Neuronal stem cell (in vitro differentiated cells): ENCODE measurements around the gene ZFY.

Experiments used
- DNase-seq: peaks from one replicate; pipeline ENCODE4 v3.0.0-alpha.2; 2013; ENCODE audit warnings: low spot score
- H2AFZ ChIP-seq: one replicate; pipeline ENCODE4 v1.6.1; 2013; ENCODE audit warnings: mild to moderate bottlenecking, low read length, inconsistent platforms
- H2AK5ac ChIP-seq: 2 replicates; pipeline ENCODE4 v1.6.1; 2013; ENCODE audit warnings: low read depth, mild to moderate bottlenecking, inconsistent platforms, low read length, moderate library complexity, mixed read lengths
- H2BK120ac ChIP-seq: 2 replicates; pipeline ENCODE4 v1.6.1; 2013; ENCODE audit warnings: low read depth, mild to moderate bottlenecking, inconsistent platforms, low read length, moderate library complexity, mixed read lengths
- H2BK12ac ChIP-seq: one replicate; pipeline ENCODE4 v1.6.1; 2013; ENCODE audit warnings: low read length, inconsistent platforms
- H2BK15ac ChIP-seq: 2 replicates; pipeline ENCODE4 v1.6.1; 2013; ENCODE audit warnings: mild to moderate bottlenecking, low read length, inconsistent platforms, mixed read lengths
- H2BK5ac ChIP-seq: one replicate; pipeline ENCODE4 v1.6.1; 2013; ENCODE audit warnings: inconsistent platforms, mild to moderate bottlenecking, low read length, moderate library complexity
- H3K14ac ChIP-seq: one replicate; pipeline ENCODE4 v1.6.1; 2013; ENCODE audit warnings: low read length, inconsistent platforms
- H3K18ac ChIP-seq: 2 replicates; pipeline ENCODE4 v1.6.1; 2013; ENCODE audit warnings: low read length, inconsistent platforms
- H3K23ac ChIP-seq: 2 replicates; pipeline ENCODE4 v1.6.1; 2013; ENCODE audit warnings: low read depth, mild to moderate bottlenecking, mixed read lengths, low read length, inconsistent platforms; ENCODE audit not compliant: poor library complexity
- H3K27ac ChIP-seq: replicated peaks from 3 replicates; pipeline ENCODE4 v1.5.1; 2013; ENCODE audit warnings: low read length, inconsistent platforms
- H3K27me3 ChIP-seq, 3 experiments: 2 replicates each; pipeline ENCODE4 v1.6.1; 2013; ENCODE audit warnings: low read length in 3 of 3, mild to moderate bottlenecking in 2 of 3, inconsistent platforms in 1 of 3, low read depth in 1 of 3, mixed read lengths in 1 of 3, moderate library complexity in 1 of 3; ENCODE audit not compliant: control insufficient read depth in 3 of 3, insufficient read depth in 3 of 3
- H3K36me3 ChIP-seq, 2 donors: replicated peaks in 1 of 2; 2 replicates each; pipeline ENCODE4 v1.6.1; 2013; ENCODE audit warnings: low read length in 2 of 2; ENCODE audit not compliant: control insufficient read depth in 2 of 2, insufficient read depth in 2 of 2
- H3K4ac ChIP-seq: 2 replicates; pipeline ENCODE4 v1.6.1; 2013; ENCODE audit warnings: inconsistent platforms, mild to moderate bottlenecking, low read length, moderate library complexity
- H3K4me1 ChIP-seq, 2 donors: 1 replicate in 1 of 2; 2 replicates in 1 of 2; pipeline ENCODE4 v1.6.1; 2013; ENCODE audit warnings: low read length in 2 of 2, low read depth in 1 of 2; ENCODE audit not compliant: control insufficient read depth in 2 of 2, insufficient read depth in 1 of 2
- H3K4me2 ChIP-seq: one replicate; pipeline ENCODE4 v1.6.1; 2013; ENCODE audit warnings: mild to moderate bottlenecking, low read length, inconsistent platforms; ENCODE audit not compliant: insufficient read depth, poor library complexity, severe bottlenecking
- H3K4me3 ChIP-seq, 2 donors: 2 replicates each; pipeline ENCODE4 v1.5.1; 2013; ENCODE audit warnings: low read length in 2 of 2, mild to moderate bottlenecking in 2 of 2, inconsistent platforms in 1 of 2, moderate library complexity in 1 of 2
- H3K79me1 ChIP-seq: one replicate; pipeline ENCODE4 v1.6.1; 2013; ENCODE audit warnings: low read depth, mild to moderate bottlenecking, inconsistent platforms, low read length, moderate library complexity
- H3K9ac ChIP-seq: one replicate; pipeline ENCODE4 v1.6.1; 2013; ENCODE audit warnings: mild to moderate bottlenecking, low read depth, low read length, inconsistent platforms; ENCODE audit not compliant: poor library complexity
- H3K9me3 ChIP-seq, 2 donors: replicated peaks in 1 of 2; 2 replicates each; pipeline versions ENCODE3 to v1.6.1; 2013; ENCODE audit warnings: low read length in 2 of 2, mild to moderate bottlenecking in 2 of 2, inconsistent platforms in 1 of 2, low read depth in 1 of 2, mixed read lengths in 1 of 2, moderate library complexity in 1 of 2; ENCODE audit not compliant: control insufficient read depth in 2 of 2, insufficient read depth in 1 of 2
- H4K8ac ChIP-seq: one replicate; pipeline ENCODE4 v1.6.1; 2013; ENCODE audit warnings: low read depth, mild to moderate bottlenecking, inconsistent platforms, low read length, moderate library complexity
- H4K91ac ChIP-seq: one replicate; pipeline ENCODE4 v1.6.1; 2013; ENCODE audit warnings: low read length, low read depth, mild to moderate bottlenecking, inconsistent platforms; ENCODE audit not compliant: poor library complexity
- WGBS, 2 donors: extraction: QIAGEN DNeasy Blood & Tissue Kit; methylation state at CpG; one replicate each; pipeline ENCODE4 v1.1.7; 2013; ENCODE audit warnings: missing lambda C conversion rate in 2 of 2, mixed read lengths in 1 of 2; ENCODE audit not compliant: insufficient read length in 2 of 2, insufficient replicate concordance in 1 of 2; ENCODE audit errors: extremely low coverage in 2 of 2; 5-methylcytosine and 5-hydroxymethylcytosine counted together

Gene ZFY

DNA sequence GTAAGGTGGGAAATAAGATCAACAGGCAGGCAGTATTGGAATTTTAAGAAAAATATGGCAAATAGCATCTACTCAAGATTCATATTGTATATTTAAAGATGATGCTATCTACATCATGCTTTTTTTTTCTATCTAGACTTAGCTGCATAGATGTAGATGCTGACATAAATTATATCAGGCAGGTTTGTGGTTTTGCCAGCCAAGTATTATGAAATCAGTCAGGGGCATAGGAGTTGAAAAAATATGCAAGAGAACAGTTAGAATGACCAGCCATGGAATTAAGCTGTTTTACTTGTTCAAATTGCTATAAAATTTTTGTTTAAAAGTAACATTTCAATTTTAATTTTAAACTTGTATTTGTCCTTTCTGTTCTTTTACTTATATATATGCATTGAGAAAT, 34.4 kb downstream of the ZFY start:
- Histone ChIP-seq H3K9me3 (no peaks in the 10 kb centered on the region), H2AFZ (no peak overlapping the region), H2BK120ac (no peak overlapping the region), H3K36me3 (no peaks in the 10 kb centered on the region), H2AK5ac (no peak overlapping the region), H2BK12ac (no peak overlapping the region), H3K23ac (no peak overlapping the region), H3K4me3 (no peak overlapping the region), H3K27me3 (no peaks in the 10 kb centered on the region), H4K8ac (no peak overlapping the region), H2BK5ac (no peak overlapping the region), H3K4me1 (no peaks in the 10 kb centered on the region), H3K18ac (no peak overlapping the region), H3K4ac (no peak overlapping the region), H4K91ac (no peak overlapping the region), H2BK15ac (no peak overlapping the region), H3K9ac (no peak overlapping the region), H3K14ac (no peak overlapping the region), H3K27ac (no peak overlapping the region), H3K4me2 (no peak overlapping the region), H3K79me1 (no peaks in the 10 kb centered on the region)
- DNase-seq, result no peak

DNA sequence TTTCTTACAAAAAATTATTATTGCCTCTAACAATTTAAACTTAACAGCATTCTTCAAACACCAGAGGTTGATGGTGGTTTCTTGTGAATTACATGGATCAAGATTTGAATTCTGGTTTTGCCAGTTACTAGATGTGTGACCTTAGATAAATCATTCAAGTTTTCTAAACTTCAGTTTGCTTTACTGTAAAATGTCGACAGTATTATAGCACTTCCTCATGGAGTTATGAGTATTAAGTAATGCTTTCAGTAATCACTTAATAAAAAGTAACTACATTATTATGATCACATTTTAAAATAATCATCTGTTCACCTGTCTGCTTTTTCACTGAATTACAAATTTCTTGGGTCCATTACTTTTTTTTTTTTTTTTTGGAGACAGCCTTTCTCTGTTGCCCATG, 37.5 kb downstream of the ZFY start:
- H3K27me3 ChIP-seq, result no peaks in the 10 kb centered on the region
- H4K8ac ChIP-seq, result no peak overlapping the region
- H3K4me2 ChIP-seq, result no peak overlapping the region
- H3K9me3 ChIP-seq, result no peaks in the 10 kb centered on the region
- no peak overlapping the region for H3K18ac ChIP-seq
- H3K14ac ChIP-seq, result no peak overlapping the region
- no peak overlapping the region for H3K4ac ChIP-seq
- peaks cover 0 to 5% of the 10 kb centered on the region in 2 donors for H3K36me3 ChIP-seq
- H3K4me1 ChIP-seq, result no peaks in the 10 kb centered on the region
- no peak overlapping the region for H3K4me3 ChIP-seq
- no peak overlapping the region for H4K91ac ChIP-seq
- WGBS, 2 donors, result no CpG with 5 or more reads among the region's 1 CpG
- H3K79me1 ChIP-seq, result no peaks in the 10 kb centered on the region
- H2BK5ac ChIP-seq, result no peak overlapping the region
- no peak overlapping the region for H3K27ac ChIP-seq
- no peak overlapping the region for H2BK12ac ChIP-seq
- no peak overlapping the region for H3K9ac ChIP-seq
- no peak overlapping the region for H2AK5ac ChIP-seq
- H3K23ac ChIP-seq, result no peak overlapping the region
- no peak for DNase-seq
- H2BK15ac ChIP-seq, result no peak overlapping the region
- no peak overlapping the region for H2BK120ac ChIP-seq
- H2AFZ ChIP-seq, result no peak overlapping the region

DNA sequence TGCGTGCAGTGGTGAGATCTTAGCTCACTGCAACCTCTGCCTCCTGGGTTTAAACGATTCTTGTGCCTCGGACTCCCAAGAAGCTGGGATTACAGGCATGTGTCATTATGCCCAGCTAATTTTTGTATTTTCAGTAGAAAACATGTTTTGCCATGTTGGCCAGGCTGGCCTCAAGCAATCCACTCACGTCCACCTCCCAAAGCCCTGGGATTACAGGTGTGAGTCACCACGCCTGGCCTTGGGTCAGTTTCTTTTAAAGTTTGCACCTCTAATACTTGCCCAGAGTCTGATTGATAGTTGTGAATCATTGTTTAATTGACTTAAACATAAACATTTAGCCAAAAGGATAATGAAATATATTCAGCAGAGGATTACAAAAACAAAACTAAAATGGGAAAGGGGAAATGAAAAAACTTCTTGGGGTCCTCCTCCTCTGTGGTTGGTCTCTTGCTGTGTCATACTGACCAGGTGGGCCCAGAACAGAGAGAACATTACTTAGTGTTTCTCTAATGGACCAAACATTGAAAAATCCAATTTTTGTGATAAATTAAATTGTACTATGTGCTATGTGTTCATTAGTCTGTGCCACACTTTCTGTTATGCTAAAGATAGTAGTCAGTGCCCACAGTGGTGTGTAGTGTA, 38.0 kb downstream of the ZFY start:
- Histone ChIP-seq H3K4me1 (no peaks in the 10 kb centered on the region), H3K79me1 (no peaks in the 10 kb centered on the region), H3K27ac (no peak overlapping the region), H4K8ac (no peak overlapping the region), H2AFZ (no peak overlapping the region), H3K36me3 (peaks cover 0 to 5% of the 10 kb centered on the region in 2 donors), H2BK12ac (no peak overlapping the region), H3K23ac (no peak overlapping the region), H2BK5ac (no peak overlapping the region), H3K4ac (no peak overlapping the region), H3K4me3 (no peak overlapping the region), H3K18ac (no peak overlapping the region), H3K14ac (no peak overlapping the region), H3K27me3 (no peaks in the 10 kb centered on the region), H3K9ac (no peak overlapping the region), H2AK5ac (no peak overlapping the region), H4K91ac (no peak overlapping the region), H2BK120ac (no peak overlapping the region), H3K9me3 (no peaks in the 10 kb centered on the region), H3K4me2 (no peak overlapping the region), H2BK15ac (no peak overlapping the region)
- WGBS, 2 donors, result no CpG with 5 or more reads among the region's 5 CpGs
- DNase-seq, result no peak

DNA sequence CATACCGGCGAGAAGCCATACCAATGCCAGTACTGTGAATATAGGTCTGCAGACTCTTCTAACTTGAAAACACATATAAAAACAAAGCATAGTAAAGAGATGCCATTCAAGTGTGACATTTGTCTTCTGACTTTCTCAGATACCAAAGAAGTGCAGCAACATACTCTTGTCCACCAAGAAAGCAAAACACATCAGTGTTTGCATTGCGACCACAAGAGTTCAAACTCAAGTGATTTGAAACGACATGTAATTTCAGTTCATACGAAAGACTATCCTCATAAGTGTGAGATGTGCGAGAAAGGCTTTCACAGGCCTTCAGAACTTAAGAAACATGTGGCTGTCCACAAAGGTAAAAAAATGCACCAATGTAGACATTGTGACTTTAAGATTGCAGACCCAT, 44.1 kb downstream of the ZFY start:
- WGBS, 2 donors, result no CpG with 5 or more reads among the region's 6 CpGs
- no peak for DNase-seq
- Histone ChIP-seq H3K14ac (no peak overlapping the region), H4K91ac (no peak overlapping the region), H3K4me3 (no peak overlapping the region), H3K4me2 (no peak overlapping the region), H2BK15ac (no peak overlapping the region), H2AK5ac (no peak overlapping the region), H2BK12ac (no peak overlapping the region), H3K79me1 (no peaks in the 10 kb centered on the region), H4K8ac (no peak overlapping the region), H3K23ac (no peak overlapping the region), H2AFZ (no peak overlapping the region), H3K9ac (no peak overlapping the region), H3K36me3 (peaks cover 0 to 11% of the 10 kb centered on the region in 2 donors), H3K18ac (no peak overlapping the region), H3K9me3 (no peaks in the 10 kb centered on the region), H2BK120ac (no peak overlapping the region), H2BK5ac (no peak overlapping the region), H3K4me1 (no peaks in the 10 kb centered on the region), H3K27me3 (no peaks in the 10 kb centered on the region), H3K27ac (no peak overlapping the region), H3K4ac (no peak overlapping the region)
